ENCODE results near the gene NALF2. TPM values are rescaled to one million over a fixed set of nuclear protein-coding genes. Genes with fewer than 3 reads are reported as not detected.

NALF2 gene
- total RNA-seq, 3 donors from 2014 or later = 0.33 to 0.59 TPM; not detected in 1

GRCh38 chrX:69551421-69552009, 47.4 kb downstream of the NALF2 start:
- H3K4me3 ChIP-seq = no peak overlapping the region
- H3K27ac ChIP-seq = no peak overlapping the region
- H3K27me3 ChIP-seq = peaks cover 0 to 45% of the 10 kb centered on the region in 2 donors
- no peaks in the 10 kb centered on the region for H3K4me1 ChIP-seq
- peaks cover 11 to 13% of the 10 kb centered on the region in 2 donors for H3K9me3 ChIP-seq
- no peaks in the 10 kb centered on the region for H3K36me3 ChIP-seq
- no peak for DNase-seq (ENCODE audit: low spot score in 2 of 2)
- intact Hi-C loops (cut with DNase I; ENCODE audit: low total_unique reads) = no loop called here
- TF ChIP-seq POLR2AphosphoS5 (IDR thresholded peaks at IDR 0.05) (no peak), POLR2A (IDR thresholded peaks at IDR 0.05) (no peak)
- TF ChIP-seq, protein P1, sequence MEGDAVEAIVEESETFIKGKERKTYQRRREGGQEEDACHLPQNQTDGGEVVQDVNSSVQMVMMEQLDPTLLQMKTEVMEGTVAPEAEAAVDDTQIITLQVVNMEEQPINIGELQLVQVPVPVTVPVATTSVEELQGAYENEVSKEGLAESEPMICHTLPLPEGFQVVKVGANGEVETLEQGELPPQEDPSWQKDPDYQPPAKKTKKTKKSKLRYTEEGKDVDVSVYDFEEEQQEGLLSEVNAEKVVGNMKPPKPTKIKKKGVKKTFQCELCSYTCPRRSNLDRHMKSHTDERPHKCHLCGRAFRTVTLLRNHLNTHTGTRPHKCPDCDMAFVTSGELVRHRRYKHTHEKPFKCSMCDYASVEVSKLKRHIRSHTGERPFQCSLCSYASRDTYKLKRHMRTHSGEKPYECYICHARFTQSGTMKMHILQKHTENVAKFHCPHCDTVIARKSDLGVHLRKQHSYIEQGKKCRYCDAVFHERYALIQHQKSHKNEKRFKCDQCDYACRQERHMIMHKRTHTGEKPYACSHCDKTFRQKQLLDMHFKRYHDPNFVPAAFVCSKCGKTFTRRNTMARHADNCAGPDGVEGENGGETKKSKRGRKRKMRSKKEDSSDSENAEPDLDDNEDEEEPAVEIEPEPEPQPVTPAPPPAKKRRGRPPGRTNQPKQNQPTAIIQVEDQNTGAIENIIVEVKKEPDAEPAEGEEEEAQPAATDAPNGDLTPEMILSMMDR (IDR thresholded peaks at IDR 0.05) = no peak

DNA sequence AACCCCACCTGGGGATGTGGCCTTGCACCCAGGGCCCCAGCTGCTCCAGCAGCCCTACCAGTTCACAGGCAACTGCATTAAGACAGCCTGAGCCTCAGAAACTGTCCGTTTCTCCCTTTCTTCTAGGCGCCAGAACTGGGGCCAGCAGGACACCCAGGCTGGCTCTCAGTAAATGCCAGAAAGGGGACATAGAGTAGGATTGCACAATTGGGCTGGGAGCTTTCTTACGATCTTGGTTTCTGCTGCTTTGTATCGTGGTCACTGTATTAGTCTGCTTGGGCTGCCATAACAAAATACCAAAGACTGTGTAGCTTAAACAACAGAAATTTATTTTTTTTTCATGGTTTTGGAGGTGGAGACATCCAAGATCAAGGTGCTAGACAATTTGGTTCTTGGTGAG, 48.4 kb downstream of the NALF2 start:
- no peak overlapping the region for H3K27ac ChIP-seq
- H3K27me3 ChIP-seq = peaks cover 0 to 45% of the 10 kb centered on the region in 2 donors
- no peak for DNase-seq (ENCODE audit: low spot score in 2 of 2)
- intact Hi-C loops (cut with DNase I; ENCODE audit: low total_unique reads) = no loop called here
- no peaks in the 10 kb centered on the region for H3K36me3 ChIP-seq
- no peak overlapping the region for H3K4me3 ChIP-seq
- TF ChIP-seq, protein P1 (IDR thresholded peaks at IDR 0.05) = no peak
- no peak for TF ChIP-seq POLR2A (IDR thresholded peaks at IDR 0.05)
- TF ChIP-seq POLR2AphosphoS5 (IDR thresholded peaks at IDR 0.05) = no peak
- peaks cover 1 to 3% of the 10 kb centered on the region in 2 donors for H3K9me3 ChIP-seq
- H3K4me1 ChIP-seq = no peaks in the 10 kb centered on the region

Other genes with a start within 250 kb of the NALF2 start
- gene EDA, start 111.8 kb downstream of the NALF2 start, total RNA-seq = 1 to 10 TPM; 3.6 to 6.7 (median 5.0) TPM